ENCODE results near the gene CLPSL1. TPM values are rescaled to one million over a fixed set of nuclear protein-coding genes. Genes with fewer than 3 reads are reported as not detected.

The CLPSL1 gene
- total and polyA plus RNA-seq, 4 donors, result not detected

- ATAC-seq (ENCODE audit: insufficient read depth, low FRiP score) (no peak), DNase-seq (no peak)
- no peak for TF ChIP-seq CTCF (IDR thresholded peaks at IDR 0.05; ENCODE audit: control extremely low read depth, extremely low read depth)
- Histone ChIP-seq H3K27me3 (ENCODE audit: control insufficient read depth in 3 of 3, insufficient read depth in 3 of 3, low read length in 2 of 3) (peaks cover 0 to 4% (median 0%) of the 10 kb centered on the region in 3 donors), H3K36me3 (ENCODE audit: control insufficient read depth in 4 of 4, insufficient read depth in 4 of 4, low read length in 4 of 4) (no peaks in the 10 kb centered on the region), H3K4me1 (ENCODE audit: control insufficient read depth in 5 of 5, insufficient read depth in 5 of 5, low read length in 5 of 5) (peaks cover 0 to 5% (median 0%) of the 10 kb centered on the region in 5 donors), H3K4me3 (no peak overlapping the region), H3K9me3 (ENCODE audit: control insufficient read depth in 4 of 4, insufficient read depth in 3 of 4, low read length in 3 of 4) (peaks cover 0 to 4% (median 2%) of the 10 kb centered on the region in 4 donors), H3K9ac (ENCODE audit: insufficient read depth in 1 of 2, low read length in 2 of 2) (no peak overlapping the region), H3K27ac (ENCODE audit: low read depth in 1 of 2, low read length in 1 of 2) (no peak overlapping the region)
- 93 to 95% methylated on average over 7 of the region's 7 CpGs for WGBS, 2 donors
Measured at GRCh38 chr6:35750557-35750956, 30.3 kb upstream of the CLPSL1 start.

- Histone ChIP-seq H3K9ac (ENCODE audit: insufficient read depth in 1 of 2, low read length in 2 of 2) (no peak overlapping the region), H3K4me1 (ENCODE audit: control insufficient read depth in 5 of 5, insufficient read depth in 5 of 5, low read length in 5 of 5) (peaks cover 0 to 5% (median 0%) of the 10 kb centered on the region in 5 donors), H3K27ac (ENCODE audit: low read depth in 1 of 2, low read length in 1 of 2) (no peak overlapping the region), H3K4me3 (no peak overlapping the region), H3K36me3 (ENCODE audit: control insufficient read depth in 4 of 4, insufficient read depth in 4 of 4, low read length in 4 of 4) (no peaks in the 10 kb centered on the region), H3K9me3 (ENCODE audit: control insufficient read depth in 4 of 4, insufficient read depth in 3 of 4, low read length in 3 of 4) (peaks cover 0 to 4% (median 2%) of the 10 kb centered on the region in 4 donors), H3K27me3 (ENCODE audit: control insufficient read depth in 3 of 3, insufficient read depth in 3 of 3, low read length in 2 of 3) (peaks cover 0 to 4% (median 0%) of the 10 kb centered on the region in 3 donors)
- 79 to 87% methylated on average over 4 of the region's 4 CpGs for WGBS, 2 donors
- ATAC-seq (ENCODE audit: insufficient read depth, low FRiP score) (no peak), DNase-seq (no peak)
- TF ChIP-seq CTCF (IDR thresholded peaks at IDR 0.05; ENCODE audit: control extremely low read depth, extremely low read depth), result no peak
Measured at GRCh38 chr6:35751594-35751993, 29.2 kb upstream of the CLPSL1 start.

- DNase-seq (no peak), ATAC-seq (ENCODE audit: insufficient read depth, low FRiP score) (no peak)
- H3K36me3 ChIP-seq (ENCODE audit: control insufficient read depth in 4 of 4, insufficient read depth in 4 of 4, low read length in 4 of 4), result no peaks in the 10 kb centered on the region
- 93 to 96% methylated on average over 4 of the region's 4 CpGs for WGBS, 2 donors
- peaks cover 0 to 4% (median 0%) of the 10 kb centered on the region in 3 donors for H3K27me3 ChIP-seq (ENCODE audit: control insufficient read depth in 3 of 3, insufficient read depth in 3 of 3, low read length in 2 of 3)
- no peak for TF ChIP-seq CTCF (IDR thresholded peaks at IDR 0.05; ENCODE audit: control extremely low read depth, extremely low read depth)
- H3K27ac ChIP-seq (ENCODE audit: low read depth in 1 of 2, low read length in 1 of 2), result no peak overlapping the region
- H3K9ac ChIP-seq (ENCODE audit: insufficient read depth in 1 of 2, low read length in 2 of 2), result no peak overlapping the region
- H3K9me3 ChIP-seq (ENCODE audit: control insufficient read depth in 4 of 4, insufficient read depth in 3 of 4, low read length in 3 of 4), result peaks cover 0 to 3% (median under 1%) of the 10 kb centered on the region in 4 donors
- H3K4me3 ChIP-seq, result no peak overlapping the region
- H3K4me1 ChIP-seq (ENCODE audit: control insufficient read depth in 5 of 5, insufficient read depth in 5 of 5, low read length in 5 of 5), result peaks cover 0 to 5% (median 0%) of the 10 kb centered on the region in 5 donors
Measured at GRCh38 chr6:35752330-35752729, 28.5 kb upstream of the CLPSL1 start.
